Measurements from ENCODE around the gene KCP. TPM values are rescaled to one million over a fixed set of nuclear protein-coding genes. Genes with fewer than 3 reads are reported as not detected.
A peak's percentile ranks its signal among the peaks of the same experiment; 100 is the strongest.

Gene KCP
- total and polyA plus RNA-seq, 10 of the 15 experiments (the other 5 are each of a cell fraction or from before 2014, with no cell fraction given) = 0.05 to 7.8 (median 2.5) TPM

GRCh38 chr7:128937647-128938543 is 27.4 kb upstream of the KCP start, which contains the start of gene IRF5:
IRF5 (plus strand) TSS chr7:128937927; CDS start chr7:128942082, 4,155 bp downstream.
- no TSS peak for BruUV-seq (replicated peaks)
- TF ChIP-seq SIN3A (IDR thresholded peaks at IDR 0.05; ENCODE audit: low read depth, low read length) (peak; percentile 66; the same call in 1 of the 2 replicates), LARP7 (IDR thresholded peaks at IDR 0.05) (peak; percentile 38; the same call in 1 of the 2 replicates), YY1 (IDR thresholded peaks at IDR 0.05; ENCODE audit: low read depth, low read length) (0 out of 2 replicates have a peak, but pooled peaks have one; percentile 1), ZNF592 (IDR thresholded peaks at IDR 0.05) (peak; percentile 56; the same call in 1 of the 2 replicates), E2F4 (IDR thresholded peaks at IDR 0.05; ENCODE audit: low read depth, low read length) (no peak), NFXL1 (IDR thresholded peaks at IDR 0.05; ENCODE audit: borderline replicate concordance) (peak; percentile 95; the same call in 1 of the 2 replicates), NFIC (IDR thresholded peaks at IDR 0.05; ENCODE audit: low read depth, low read length) (no peak), TAF1 (IDR thresholded peaks at IDR 0.05; ENCODE audit: borderline replicate concordance, low read depth, low read length) (peak; percentile 45; the same call in 1 of the 2 replicates), RUNX3 (IDR thresholded peaks at IDR 0.05; ENCODE audit: low read length) (no peak), NBN (IDR thresholded peaks at IDR 0.05) (peak; percentile 9; the same call in 1 of the 2 replicates), MEF2A (IDR thresholded peaks at IDR 0.05; ENCODE audit: insufficient read depth, low read depth, low read length) (no peak), POLR2AphosphoS5 (IDR thresholded peaks at IDR 0.05; ENCODE audit: low read length) (peak; percentile 22; the same call in 1 of the 2 replicates), HDAC6 (IDR thresholded peaks at IDR 0.05; ENCODE audit: unreplicated experiment) (peak; percentile 61), TCF12 (IDR thresholded peaks at IDR 0.05; ENCODE audit: low read depth, low read length) (peak; percentile 4; the same call in 1 of the 2 replicates), MEF2B (IDR thresholded peaks at IDR 0.05; ENCODE audit: partially characterized antibody, poor library complexity, severe bottlenecking) (peak; percentile 21)

More at GRCh38 chr7:128937647-128938543, 27.4 kb upstream of the KCP start, which contains the start of gene IRF5:
- ChIA-PET RAD21 (ENCODE audit: unreplicated experiment) (interaction anchor here (0.7 to 2.5 kb wide), 7 partner anchors 15 to 154 kb away, joined by 3 to 8 read pairs (median 4); no protein-coding TSS in a partner anchor), CTCF (interaction anchor here (0.7 to 2.4 kb wide), 7 partner anchors 23 to 154 kb away, joined by 3 to 10 read pairs (median 3); no protein-coding TSS in a partner anchor), SMC1A (ENCODE audit: uncharacterized antibody, unreplicated experiment) (interaction anchor here (1.3 to 3.1 kb wide), 3 partner anchors 18 to 153 kb away, joined by 3 to 11 read pairs (median 5); no protein-coding TSS in a partner anchor), POLR2A (interaction anchor here (0.6 to 2.3 kb wide), 9 partner anchors 17 to 210 kb away, joined by 3 to 7 read pairs (median 3); no protein-coding TSS in a partner anchor)
- H3K27me3 ChIP-seq (replicated peaks in 1 of 2; ENCODE audit: control insufficient read depth in 2 of 2, insufficient read depth in 2 of 2, low read length in 1 of 2) = no peaks in the 10 kb centered on the region
- peak; percentile 12 for ATAC-seq
- H3K4me1 ChIP-seq (ENCODE audit: control insufficient read depth, insufficient read depth, low read length) = peaks cover 57% of the 10 kb centered on the region
- H3K9me3 ChIP-seq (replicated peaks; ENCODE audit: control insufficient read depth, insufficient read depth, low read length) = no peaks in the 10 kb centered on the region
- H3K79me2 ChIP-seq (ENCODE audit: control insufficient read depth, insufficient read depth, low read length) = peaks cover 84% of the 10 kb centered on the region
- no peak for DNase-seq (ENCODE audit: low read depth, low spot score)
- H4K20me1 ChIP-seq (ENCODE audit: control insufficient read depth, insufficient read depth) = no peaks in the 10 kb centered on the region
- H2AFZ ChIP-seq (ENCODE audit: control insufficient read depth, low read depth, low read length) = peak within 1 kb of the TSS; percentile 62
- H3K27ac ChIP-seq (ENCODE audit: control insufficient read depth, insufficient read depth) = peak within 1 kb of the TSS; percentile 96
- intact Hi-C loops (cut with micrococcal nuclease; ENCODE audit: unreplicated experiment) = loop anchor here (10.0 kb wide), 2 partner anchors 207 to 677 kb away; partner anchors contain the start of genes NRF1 and TSPAN33
- H3K9ac ChIP-seq (ENCODE audit: control insufficient read depth, insufficient read depth, low read length) = peak within 1 kb of the TSS; percentile 97
- in situ Hi-C loops (cut with MboI) = no loop called here
- H3K36me3 ChIP-seq (ENCODE audit: control insufficient read depth in 2 of 2, insufficient read depth in 2 of 2, low read length in 1 of 2) = peaks cover 0 to 5% of the 10 kb centered on the region in 2 experiments; a peak in 2 of 4 replicates
- H3K4me3 ChIP-seq = peak within 1 kb of the TSS; percentile 82
- under 1% methylated on average over 79 of the region's 83 CpGs for WGBS (ENCODE audit: insufficient coverage, insufficient replicate concordance, low lambda C conversion rate, missing lambda C conversion rate)
- peak within 1 kb of the TSS; percentile 98 for H3K4me2 ChIP-seq (ENCODE audit: control insufficient read depth, insufficient read depth)
- no peak for FAIRE-seq

All from GM12878 (cell line).